HepG2 (cell line): ENCODE results near the gene CC2D1B. TPM values are rescaled to one million over a fixed set of nuclear protein-coding genes. Genes with fewer than 3 reads are reported as not detected.
A peak's percentile ranks its signal among the peaks of the same experiment; 100 is the strongest.

Experiments used
- CBX5 ChIP-seq: sonication (generic); formaldehyde crosslinking; IDR thresholded peaks from 2 replicates; pipeline ENCODE4 v1.4.0; 2020; ENCODE audit warnings: missing genetic modification reagents, borderline replicate concordance
- CENPBD1 ChIP-seq: sonication (generic); formaldehyde crosslinking; IDR thresholded peaks from 2 replicates; pipeline ENCODE4 v1.8.0; 2022; ENCODE audit warnings: missing genetic modification reagents, low read depth, mild to moderate bottlenecking, borderline replicate concordance
- EZH2 ChIP-seq: conservative IDR thresholded peaks from 2 replicates; pipeline ENCODE4 v1.6.1; 2012; ENCODE audit warnings: mild to moderate bottlenecking, low read depth, low read length, moderate library complexity
- LBX2 ChIP-seq: sonication (generic); formaldehyde crosslinking; IDR thresholded peaks from 2 replicates; pipeline ENCODE4 v1.5.0; 2020; ENCODE audit warnings: missing genetic modification reagents, mild to moderate bottlenecking, borderline replicate concordance
- NFE2L2 ChIP-seq: fragments of 150-350 bp; IDR thresholded peaks from 2 replicates; pipeline ENCODE4 v1.6.1; 2014; ENCODE audit warnings: low read length
- NRL ChIP-seq: sonication (generic); formaldehyde crosslinking; IDR thresholded peaks from 2 replicates; pipeline ENCODE4 v1.5.0; 2020; ENCODE audit warnings: missing genetic modification reagents, mild to moderate bottlenecking, moderate library complexity, borderline replicate concordance
- PRDM4 ChIP-seq: sonication (generic); formaldehyde crosslinking; IDR thresholded peaks from 2 replicates; pipeline ENCODE4 v1.9.0; 2021; ENCODE audit warnings: missing genetic modification reagents, borderline replicate concordance
- RBAK ChIP-seq: sonication (generic); formaldehyde crosslinking; IDR thresholded peaks from 2 replicates; pipeline ENCODE4 v1.5.1; 2020; ENCODE audit warnings: mild to moderate bottlenecking, missing genetic modification reagents
- ZBTB26 ChIP-seq: IDR thresholded peaks from 2 replicates; pipeline ENCODE4 v1.6.1; 2016; ENCODE audit warnings: missing compliant biosample characterization, missing genetic modification reagents, borderline replicate concordance
- ZFP37 ChIP-seq: sonication (generic); formaldehyde crosslinking; IDR thresholded peaks from 2 replicates; pipeline ENCODE4 v1.4.0; 2020; ENCODE audit warnings: missing genetic modification reagents, borderline replicate concordance
- ZNF414 ChIP-seq: sonication (generic); formaldehyde crosslinking; IDR thresholded peaks from 2 replicates; pipeline ENCODE4 v1.5.0; 2020; ENCODE audit warnings: missing genetic modification reagents
- ZNF550 ChIP-seq: sonication (generic); formaldehyde crosslinking; IDR thresholded peaks from 2 replicates; pipeline ENCODE4 v1.4.0; 2020; ENCODE audit warnings: mild to moderate bottlenecking, missing genetic modification reagents, borderline replicate concordance
- ZNF646 ChIP-seq: sonication (generic); formaldehyde crosslinking; IDR thresholded peaks from 2 replicates; pipeline ENCODE4 v1.9.0; 2021; ENCODE audit warnings: mild to moderate bottlenecking, missing genetic modification reagents
- ZNF75D ChIP-seq: sonication (generic); formaldehyde crosslinking; IDR thresholded peaks from 2 replicates; pipeline ENCODE4 v1.8.1; 2023; ENCODE audit warnings: missing genetic modification reagents, mild to moderate bottlenecking, borderline replicate concordance
- ZNF777 ChIP-seq: sonication (generic); formaldehyde crosslinking; IDR thresholded peaks from 2 replicates; pipeline ENCODE4 v1.4.0; 2020; ENCODE audit warnings: missing genetic modification reagents
- ZNF841 ChIP-seq: sonication (generic); formaldehyde crosslinking; IDR thresholded peaks from 2 replicates; pipeline ENCODE4 v1.8.1; 2023; ENCODE audit warnings: missing genetic modification reagents, borderline replicate concordance
- polyA plus RNA-seq, 8 experiments: library from polyadenylated mRNA; depleted of rRNA in 3 of 8; stranded (reverse) in 7 of 8; unstranded in 1 of 8; fragments of >200 nt; fragmentation: Illumina TruSeq in 4 of 8; extraction: Trizol in 4 of 8; gene quantifications; 2 replicates each; pipeline versions ENCODE4 v1.2.1 to v1.2.3, GENCODE V29; 2011 to 2016; ENCODE audit warnings: low read depth in 4 of 8, missing spikeins in 1 of 8, mixed read lengths in 1 of 8; ENCODE audit not compliant: insufficient read depth in 1 of 8
- total RNA-seq, 5 experiments: library from RNA; depleted of rRNA; stranded (reverse); fragments of >200 nt; fragmentation: Illumina TruSeq; extraction: Trizol; gene quantifications; 2 replicates each; pipeline ENCODE4 v1.2.3, GENCODE V29; 2016; ENCODE audit warnings: low read depth in 1 of 5

Gene CC2D1B
- total and polyA plus RNA-seq, 2 of the 13 experiments (the other 11 are each of a cell fraction or from before 2014, with no cell fraction given): 7.2 to 19.2 TPM

- no peak for TF ChIP-seq ZNF550 (CRISPR knock-in tag)
- TF ChIP-seq PRDM4: 0 out of 2 replicates have a peak, but pooled peaks have one; percentile 24
- no peak for TF ChIP-seq LBX2 (CRISPR knock-in tag)
- peak; percentile 59; the same call in 1 of the 2 replicates for TF ChIP-seq ZNF414 (CRISPR knock-in tag)
- no peak for TF ChIP-seq NFE2L2
- TF ChIP-seq ZNF777 (CRISPR knock-in tag): peak; percentile 71
- TF ChIP-seq NRL (CRISPR knock-in tag): peak; percentile 40; the same call in 1 of the 2 replicates
- no peak for TF ChIP-seq EZH2
- no peak for TF ChIP-seq RBAK (CRISPR knock-in tag)
- peak; percentile 42; the same call in 1 of the 2 replicates for TF ChIP-seq ZFP37 (CRISPR knock-in tag)
- no peak for TF ChIP-seq CENPBD1 (CRISPR knock-in tag)
- no peak for TF ChIP-seq ZNF75D
- TF ChIP-seq ZBTB26: peak; percentile 78; the same call in 1 of the 2 replicates
- no peak for TF ChIP-seq ZNF841 (CRISPR knock-in tag)
- no peak for TF ChIP-seq CBX5 (CRISPR knock-in tag)
- no peak for TF ChIP-seq ZNF646
Measured at GRCh38 chr1:52365746-52366516, at the start of gene CC2D1B (continued).
